Chondrocyte (in vitro differentiated cells): ENCODE results near the gene RNF186. TPM values are rescaled to one million over a fixed set of nuclear protein-coding genes. Genes with fewer than 3 reads are reported as not detected.
A peak's percentile ranks its signal among the peaks of the same experiment; 100 is the strongest.

Experiments
- DNase-seq: peaks from one replicate; pipeline ENCODE4 v3.0.0; 2021; ENCODE audit warnings: mixed read lengths, low spot score
- H3K27ac Mint-ChIP-seq: one replicate; pipeline ENCODE4 v1.8.0; 2021; ENCODE audit warnings: mild to moderate bottlenecking, moderate library complexity, mixed read lengths; ENCODE audit not compliant: unreplicated experiment
- H3K27me3 Mint-ChIP-seq: 2 replicates; pipeline ENCODE4 v1.8.0; 2021; ENCODE audit warnings: low read depth, mixed read lengths
- H3K36me3 Mint-ChIP-seq: 2 replicates; pipeline ENCODE4 v1.8.0; 2021; ENCODE audit warnings: low read depth, mixed read lengths
- H3K4me1 Mint-ChIP-seq: 2 replicates; pipeline ENCODE4 v1.8.0; 2021; ENCODE audit warnings: low read depth, mild to moderate bottlenecking, mixed read lengths
- H3K4me3 Mint-ChIP-seq: one replicate; pipeline ENCODE4 v1.8.0; 2021; ENCODE audit warnings: mild to moderate bottlenecking, moderate library complexity, mixed read lengths; ENCODE audit not compliant: unreplicated experiment
- H3K9me3 Mint-ChIP-seq: 2 replicates; pipeline ENCODE4 v1.8.0; 2021; ENCODE audit warnings: low read depth, mixed read lengths
- total RNA-seq: library from RNA; stranded (reverse); gene quantifications from 3 replicates; pipeline ENCODE4 v1.2.1, GENCODE V29; 2021
- TF ChIP-seq, protein P1 (sequence below): fragments of 200-600 bp; sonication (generic); IDR thresholded peaks from 2 replicates; pipeline ENCODE4 v1.5.0; 2021; ENCODE audit warnings: antibody characterized with exemption, mild to moderate bottlenecking, moderate library complexity

The RNF186 gene
- total RNA-seq, 1 donor from 2014 or later = not detected

DNA sequence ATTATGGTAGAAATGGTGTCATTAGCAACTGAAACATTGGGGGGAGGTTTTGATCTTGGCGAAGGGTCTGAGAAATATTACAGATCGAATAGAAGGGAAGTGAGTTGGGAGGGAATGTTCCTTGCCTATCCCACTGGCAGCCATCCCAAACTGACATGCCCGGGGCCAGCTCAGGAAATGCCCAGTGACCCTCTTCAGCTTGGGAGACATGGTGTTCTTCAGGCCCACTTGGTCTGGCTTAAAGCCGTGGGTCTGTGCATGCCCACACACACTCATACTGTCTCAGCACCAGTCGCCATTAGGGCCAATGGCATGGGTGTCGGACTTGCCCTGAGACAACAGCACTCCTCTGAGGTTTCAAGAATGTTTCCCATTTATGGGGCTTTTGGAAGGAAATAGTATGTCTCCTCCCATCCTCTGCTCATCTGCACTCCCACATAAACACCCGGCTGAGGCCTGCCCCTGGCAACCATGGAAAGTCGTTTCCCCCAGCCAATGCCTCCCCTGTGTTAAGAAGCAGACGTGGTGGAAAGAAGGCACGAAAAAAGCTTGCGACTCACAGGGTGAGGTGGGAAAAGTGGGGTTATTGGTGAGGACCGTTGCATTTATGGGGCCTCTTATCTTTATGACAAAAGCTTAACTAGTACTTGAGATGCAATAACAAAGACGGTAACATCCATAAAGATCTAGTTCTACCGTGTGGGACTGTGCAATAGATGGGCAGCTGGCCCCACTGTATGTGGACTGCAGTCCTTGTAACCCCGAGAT, 2.0 kb downstream of the RNF186 start:
- H3K4me1 Mint-ChIP-seq = no peaks in the 10 kb centered on the region
- DNase-seq = no peak
- H3K4me3 Mint-ChIP-seq = no peak overlapping the region
- TF ChIP-seq, protein P1, sequence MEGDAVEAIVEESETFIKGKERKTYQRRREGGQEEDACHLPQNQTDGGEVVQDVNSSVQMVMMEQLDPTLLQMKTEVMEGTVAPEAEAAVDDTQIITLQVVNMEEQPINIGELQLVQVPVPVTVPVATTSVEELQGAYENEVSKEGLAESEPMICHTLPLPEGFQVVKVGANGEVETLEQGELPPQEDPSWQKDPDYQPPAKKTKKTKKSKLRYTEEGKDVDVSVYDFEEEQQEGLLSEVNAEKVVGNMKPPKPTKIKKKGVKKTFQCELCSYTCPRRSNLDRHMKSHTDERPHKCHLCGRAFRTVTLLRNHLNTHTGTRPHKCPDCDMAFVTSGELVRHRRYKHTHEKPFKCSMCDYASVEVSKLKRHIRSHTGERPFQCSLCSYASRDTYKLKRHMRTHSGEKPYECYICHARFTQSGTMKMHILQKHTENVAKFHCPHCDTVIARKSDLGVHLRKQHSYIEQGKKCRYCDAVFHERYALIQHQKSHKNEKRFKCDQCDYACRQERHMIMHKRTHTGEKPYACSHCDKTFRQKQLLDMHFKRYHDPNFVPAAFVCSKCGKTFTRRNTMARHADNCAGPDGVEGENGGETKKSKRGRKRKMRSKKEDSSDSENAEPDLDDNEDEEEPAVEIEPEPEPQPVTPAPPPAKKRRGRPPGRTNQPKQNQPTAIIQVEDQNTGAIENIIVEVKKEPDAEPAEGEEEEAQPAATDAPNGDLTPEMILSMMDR = no peak
- peaks cover 6% of the 10 kb centered on the region for H3K9me3 Mint-ChIP-seq
- no peaks in the 10 kb centered on the region for H3K36me3 Mint-ChIP-seq
- H3K27me3 Mint-ChIP-seq = no peaks in the 10 kb centered on the region
- no peak overlapping the region for H3K27ac Mint-ChIP-seq

DNA sequence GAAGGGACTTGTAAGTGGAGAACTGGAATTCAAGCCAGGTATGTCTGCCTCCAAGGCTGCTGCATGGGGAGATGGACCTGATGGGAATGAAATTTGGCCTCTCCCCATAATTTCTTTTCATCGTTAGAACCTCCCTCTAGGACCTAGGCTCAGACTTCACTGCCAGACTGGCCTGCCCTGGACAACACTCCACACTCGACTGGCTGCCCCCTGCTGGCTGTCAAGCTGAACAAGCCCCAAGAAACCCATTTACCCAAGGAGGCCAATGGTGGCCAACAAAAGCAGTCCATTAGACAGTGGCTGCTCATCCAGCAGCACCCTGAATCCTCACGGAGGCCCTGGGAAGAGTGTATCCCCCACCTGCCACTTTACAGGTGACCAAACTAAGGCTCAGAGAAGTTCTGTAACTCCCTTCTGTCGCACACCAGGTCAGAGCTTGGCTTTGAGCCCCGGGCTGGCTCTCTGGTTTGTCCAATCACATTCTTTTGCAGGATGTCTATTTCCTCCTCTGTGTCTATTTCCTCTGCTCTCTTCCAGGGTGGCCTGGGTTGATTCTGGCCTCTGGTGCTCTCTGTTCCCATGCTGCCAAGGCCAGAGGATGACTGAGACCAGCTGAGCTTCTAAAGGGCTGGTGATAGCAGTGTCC, 3.8 kb downstream of the RNF186 start:
- H3K4me3 Mint-ChIP-seq = no peak overlapping the region
- TF ChIP-seq, protein P1 = peak; percentile 72
- H3K4me1 Mint-ChIP-seq = no peaks in the 10 kb centered on the region
- H3K27me3 Mint-ChIP-seq = no peaks in the 10 kb centered on the region
- no peak for DNase-seq
- H3K9me3 Mint-ChIP-seq = peaks cover 6% of the 10 kb centered on the region
- no peaks in the 10 kb centered on the region for H3K36me3 Mint-ChIP-seq
- no peak overlapping the region for H3K27ac Mint-ChIP-seq

DNA sequence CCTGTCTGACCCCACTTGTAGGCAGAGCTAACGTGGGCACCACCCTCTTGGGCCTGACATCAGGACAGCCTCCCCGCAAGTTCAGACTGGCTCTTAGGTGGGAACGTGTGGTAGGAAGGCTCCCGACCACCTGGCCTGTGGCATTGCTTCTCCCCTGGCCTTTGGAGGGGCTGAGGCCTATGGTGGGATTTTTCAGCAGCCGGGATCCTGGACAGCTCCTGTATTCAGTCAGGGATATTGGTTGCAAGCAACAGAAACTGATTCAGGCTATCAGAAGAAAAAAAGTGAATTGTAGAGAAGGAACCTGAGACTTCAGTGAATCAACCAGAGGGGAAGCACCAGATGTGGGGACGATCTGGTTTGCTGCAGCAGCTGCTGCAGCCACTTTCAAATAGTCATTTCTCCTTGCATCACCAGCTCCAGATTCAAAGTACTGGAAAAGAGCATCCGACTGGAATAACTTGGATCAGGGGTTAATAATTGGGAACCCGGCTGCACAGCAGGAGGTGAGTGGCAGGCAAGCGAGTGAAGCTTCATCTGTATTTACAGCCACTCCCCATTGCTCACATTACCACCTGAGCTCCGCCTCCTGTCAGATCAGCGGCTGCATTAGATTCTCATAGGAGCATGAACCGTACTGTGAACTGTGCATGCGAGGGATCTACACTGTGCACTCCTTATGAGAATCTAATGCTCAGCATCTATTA, 5.9 kb downstream of the RNF186 start:
- no peak overlapping the region for H3K27ac Mint-ChIP-seq
- H3K36me3 Mint-ChIP-seq = no peaks in the 10 kb centered on the region
- TF ChIP-seq, protein P1 = no peak
- H3K9me3 Mint-ChIP-seq = peaks cover 6% of the 10 kb centered on the region
- no peaks in the 10 kb centered on the region for H3K27me3 Mint-ChIP-seq
- H3K4me1 Mint-ChIP-seq = peaks cover 5% of the 10 kb centered on the region
- H3K4me3 Mint-ChIP-seq = no peak overlapping the region
- DNase-seq = no peak

DNA sequence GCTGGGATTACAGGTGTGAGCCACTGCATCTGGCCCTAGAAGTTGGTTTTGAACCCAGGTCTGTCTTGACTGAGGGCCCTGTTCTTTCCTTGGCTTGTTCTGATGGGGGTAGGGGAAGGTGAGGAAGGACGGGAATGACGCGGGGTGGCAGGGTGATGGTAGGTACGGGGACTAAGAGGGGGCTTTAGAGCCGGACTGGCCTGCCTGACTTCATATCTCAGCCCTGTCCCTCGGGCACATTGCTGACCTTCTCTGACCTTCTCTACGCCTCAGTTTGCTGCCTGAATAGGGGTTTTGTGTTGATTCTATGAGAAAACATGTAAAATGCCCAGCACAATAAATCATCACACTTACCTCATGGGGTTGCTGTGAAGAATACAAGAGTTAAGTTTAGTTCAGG, 6.7 kb downstream of the RNF186 start:
- H3K4me1 Mint-ChIP-seq = peaks cover 5% of the 10 kb centered on the region
- no peaks in the 10 kb centered on the region for H3K27me3 Mint-ChIP-seq
- H3K9me3 Mint-ChIP-seq = peaks cover 6% of the 10 kb centered on the region
- H3K4me3 Mint-ChIP-seq = no peak overlapping the region
- DNase-seq = no peak
- H3K36me3 Mint-ChIP-seq = no peaks in the 10 kb centered on the region
- TF ChIP-seq, protein P1 = no peak
- no peak overlapping the region for H3K27ac Mint-ChIP-seq

DNA sequence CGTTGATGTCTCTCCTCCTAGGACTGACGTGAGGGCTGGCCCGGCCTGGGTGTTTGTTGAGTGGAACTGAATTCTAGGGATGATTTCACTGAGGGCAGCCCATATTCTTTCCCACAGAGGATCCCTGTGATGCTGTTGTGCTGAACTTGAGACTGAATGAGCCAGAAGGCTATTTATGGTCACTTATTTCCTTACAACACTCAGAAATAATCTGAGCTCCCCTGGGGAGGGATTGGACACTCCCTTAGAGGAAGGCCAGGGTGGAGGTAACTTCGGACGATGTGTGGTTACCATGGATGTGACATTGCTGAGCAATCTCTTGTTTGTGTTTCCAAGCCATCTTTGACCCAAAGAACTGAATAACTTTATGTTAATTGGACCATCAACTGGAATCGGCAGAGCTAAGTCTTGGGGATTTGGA, 10.2 kb downstream of the RNF186 start:
- Mint-ChIP-seq H3K4me1 (peaks cover 14% of the 10 kb centered on the region), H3K9me3 (peaks cover 6% of the 10 kb centered on the region), H3K36me3 (no peaks in the 10 kb centered on the region), H3K27me3 (peaks cover 6% of the 10 kb centered on the region), H3K4me3 (no peak overlapping the region), H3K27ac (no peak overlapping the region)
- DNase-seq = no peak
- TF ChIP-seq, protein P1 = no peak
